Sigmoid colon (tissue), 4 donors: Measurements from ENCODE around the gene SND1.

Source experiments
- CTCF ChIP-seq, 4 experiments: fragments of 450-650 bp in 3 of 4; fragments of 200-600 bp in 1 of 4; IDR thresholded peaks; one replicate each; pipeline ENCODE4 v1.5.1; 2016 to 2019; ENCODE audit warnings: antibody characterized with exemption in 4 of 4, mild to moderate bottlenecking in 3 of 4, moderate library complexity in 2 of 4
- EP300 ChIP-seq, 4 donors: sonication (generic); formaldehyde crosslinking; IDR thresholded peaks; one replicate each; pipeline ENCODE4 v1.6.1; 2017; ENCODE audit warnings: antibody characterized with exemption in 4 of 4
- POLR2A ChIP-seq, 2 donors: fragments of 450-650 bp; IDR thresholded peaks; one replicate each; pipeline ENCODE4 v1.6.1; 2016; ENCODE audit warnings: antibody characterized with exemption in 2 of 2, mild to moderate bottlenecking in 2 of 2, moderate library complexity in 2 of 2
- POLR2AphosphoS5 ChIP-seq, 4 donors: sonication (generic); formaldehyde crosslinking; IDR thresholded peaks; one replicate each; pipeline ENCODE4 v1.6.1; 2017; ENCODE audit warnings: antibody characterized with exemption in 4 of 4

DNA sequence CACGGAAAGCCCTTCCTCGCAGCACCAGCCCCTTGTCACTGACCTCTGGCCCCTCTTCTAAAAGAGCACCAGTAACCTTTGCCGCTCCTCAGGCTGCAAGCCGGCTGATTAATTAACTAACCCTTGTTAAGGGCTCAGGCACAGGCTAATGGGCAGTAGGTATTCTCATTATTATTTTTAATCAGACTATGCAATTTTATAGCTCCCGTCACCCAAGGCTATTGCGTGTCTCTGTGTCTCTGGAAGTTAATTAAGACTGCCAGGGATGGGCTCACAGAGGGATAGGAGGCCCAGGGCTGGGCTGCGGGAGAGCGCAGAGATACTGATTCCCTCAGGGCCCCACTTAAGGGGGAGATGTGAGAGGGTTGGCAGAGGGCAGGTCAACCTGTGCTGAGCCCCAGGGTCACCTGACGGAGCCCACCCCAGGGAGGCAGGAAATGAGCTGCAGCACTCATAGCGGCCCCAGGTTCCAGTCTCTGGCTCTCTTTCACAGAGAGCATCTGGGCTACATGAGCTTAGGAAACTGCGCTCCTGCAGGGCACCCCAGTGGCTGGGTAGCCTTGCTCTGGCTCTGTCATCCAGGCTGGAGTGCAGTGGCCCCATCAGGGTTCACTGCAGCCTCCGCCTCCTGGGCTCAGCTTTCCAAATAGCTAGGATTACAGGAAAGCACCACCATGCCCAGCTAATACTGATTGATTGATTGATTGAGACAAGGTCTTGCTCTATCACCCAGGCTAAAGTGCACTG lies 471.5 kb downstream of the SND1 start:
- TF ChIP-seq CTCF (IDR thresholded peaks at IDR 0.05) (no peak), POLR2A (IDR thresholded peaks at IDR 0.05) (no peak), EP300 (IDR thresholded peaks at IDR 0.05) (no peak), POLR2AphosphoS5 (IDR thresholded peaks at IDR 0.05) (no peak)
